Measurements from ENCODE around the gene NVL. TPM values are rescaled to one million over a fixed set of nuclear protein-coding genes. Genes with fewer than 3 reads are reported as not detected.

Gene NVL
- total RNA-seq, 4 donors from 2014 or later: 11.7 to 40.5 (median 15.4) TPM

- WGBS, 2 donors (ENCODE audit: low coverage in 1 of 2): 60 to 79% methylated on average over 1 of the region's 1 CpG
- ATAC-seq: no peak
- Histone ChIP-seq H3K27me3 (no peaks in the 10 kb centered on the region), H3K4me3 (no peak overlapping the region), H3K36me3 (peaks cover 0 to 100% of the 10 kb centered on the region in 2 donors), H3K9me3 (no peaks in the 10 kb centered on the region), H3K27ac (no peak overlapping the region), H3K4me1 (no peaks in the 10 kb centered on the region)
- no peak for TF ChIP-seq CTCF (IDR thresholded peaks at IDR 0.05)
- no peak for TF ChIP-seq POLR2A (IDR thresholded peaks at IDR 0.05)
- no peak for TF ChIP-seq EP300 (IDR thresholded peaks at IDR 0.05)
- no peak for TF ChIP-seq POLR2AphosphoS5 (IDR thresholded peaks at IDR 0.05)
Measured at GRCh38 chr1:224294775-224295174, 35.2 kb downstream of the NVL start.

- Histone ChIP-seq H3K4me3 (no peak overlapping the region), H3K27me3 (no peaks in the 10 kb centered on the region), H3K9me3 (no peaks in the 10 kb centered on the region), H3K27ac (no peak overlapping the region), H3K36me3 (peaks cover 0 to 100% of the 10 kb centered on the region in 2 donors), H3K4me1 (no peaks in the 10 kb centered on the region)
- no peak for ATAC-seq
- WGBS, 2 donors (ENCODE audit: low coverage in 1 of 2): 80 to 96% methylated on average over 3 of the region's 3 CpGs
- TF ChIP-seq POLR2A (IDR thresholded peaks at IDR 0.05) (no peak), POLR2AphosphoS5 (IDR thresholded peaks at IDR 0.05) (no peak), CTCF (IDR thresholded peaks at IDR 0.05) (no peak), EP300 (IDR thresholded peaks at IDR 0.05) (no peak)
Measured at GRCh38 chr1:224292419-224292818, 37.6 kb downstream of the NVL start.

- Histone ChIP-seq H3K4me1 (no peaks in the 10 kb centered on the region), H3K27me3 (no peaks in the 10 kb centered on the region), H3K36me3 (peaks cover 0 to 100% of the 10 kb centered on the region in 2 donors), H3K27ac (no peak overlapping the region), H3K4me3 (no peak overlapping the region), H3K9me3 (no peaks in the 10 kb centered on the region)
- TF ChIP-seq EP300 (IDR thresholded peaks at IDR 0.05) (no peak), POLR2AphosphoS5 (IDR thresholded peaks at IDR 0.05) (no peak), POLR2A (IDR thresholded peaks at IDR 0.05) (no peak), CTCF (IDR thresholded peaks at IDR 0.05) (no peak)
- ATAC-seq: no peak
- WGBS, 2 donors (ENCODE audit: low coverage in 1 of 2): 71 to 100% methylated on average over 1 of the region's 1 CpG
Measured at GRCh38 chr1:224289396-224289795, 40.6 kb downstream of the NVL start.

GRCh38 chr1:224287714-224288113 lies 42.3 kb downstream of the NVL start:
- 68 to 73% methylated on average over 2 of the region's 2 CpGs for WGBS, 2 donors (ENCODE audit: low coverage in 1 of 2)
- no peak for ATAC-seq
- no peaks in the 10 kb centered on the region for H3K27me3 ChIP-seq
- peaks cover 0 to 98% of the 10 kb centered on the region in 2 donors for H3K36me3 ChIP-seq
- no peak overlapping the region for H3K27ac ChIP-seq
- no peaks in the 10 kb centered on the region for H3K9me3 ChIP-seq
- TF ChIP-seq EP300 (IDR thresholded peaks at IDR 0.05) (no peak), POLR2A (IDR thresholded peaks at IDR 0.05) (no peak), CTCF (IDR thresholded peaks at IDR 0.05) (no peak), POLR2AphosphoS5 (IDR thresholded peaks at IDR 0.05) (no peak)
- H3K4me1 ChIP-seq: no peaks in the 10 kb centered on the region
- H3K4me3 ChIP-seq: no peak overlapping the region

- no peaks in the 10 kb centered on the region for H3K9me3 ChIP-seq
- no peak overlapping the region for H3K4me3 ChIP-seq
- no peaks in the 10 kb centered on the region for H3K27me3 ChIP-seq
- H3K27ac ChIP-seq: no peak overlapping the region
- TF ChIP-seq POLR2A (IDR thresholded peaks at IDR 0.05) (no peak), EP300 (IDR thresholded peaks at IDR 0.05) (no peak), CTCF (IDR thresholded peaks at IDR 0.05) (no peak), POLR2AphosphoS5 (IDR thresholded peaks at IDR 0.05) (no peak)
- H3K4me1 ChIP-seq: no peaks in the 10 kb centered on the region
- 79 to 100% methylated on average over 3 of the region's 3 CpGs for WGBS, 2 donors (ENCODE audit: low coverage in 1 of 2)
- H3K36me3 ChIP-seq: peaks cover 0 to 85% of the 10 kb centered on the region in 2 donors
- no peak for ATAC-seq
Measured at GRCh38 chr1:224282140-224282539, 47.8 kb downstream of the NVL start.

Data from gastroesophageal sphincter (tissue), 4 donors.